ENCODE results near the gene NPM1. TPM values are rescaled to one million over a fixed set of nuclear protein-coding genes. Genes with fewer than 3 reads are reported as not detected.

The NPM1 gene
- total and polyA plus RNA-seq, 2 of the 13 experiments (the other 11 are each of a cell fraction or from before 2014, with no cell fraction given): 2,047 to 3,353 TPM

DNA sequence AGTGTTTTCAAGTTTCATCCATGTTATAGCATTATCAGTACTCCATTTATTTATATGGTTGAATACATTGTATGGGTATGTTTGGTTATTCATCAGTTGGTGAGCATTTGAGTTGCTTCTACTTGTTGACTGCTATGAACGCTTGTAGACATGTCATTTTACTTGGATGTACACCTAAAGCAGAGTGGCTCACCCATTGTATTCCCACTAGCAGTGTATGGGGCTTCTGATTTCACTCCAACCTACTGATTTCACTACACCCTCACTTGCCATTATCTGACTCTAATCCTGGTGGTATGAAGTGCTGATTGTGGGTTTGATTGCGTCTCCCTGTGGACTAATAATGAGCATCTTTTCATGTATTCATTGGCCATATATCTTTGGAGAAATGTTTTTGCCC lies 9.5 kb downstream of the NPM1 start:
- 0 out of 2 replicates have a peak overlapping the region, but pooled peaks have one; percentile 5 for H3K4me2 ChIP-seq (ENCODE audit: low read depth, low read length)
- H3K27me3 ChIP-seq (ENCODE audit: control insufficient read depth in 1 of 2, insufficient read depth in 2 of 2, low read length in 2 of 2): no peaks in the 10 kb centered on the region
- peaks cover 97% of the 10 kb centered on the region for H4K20me1 ChIP-seq (ENCODE audit: insufficient read depth, low read length)
- H3K4me1 ChIP-seq (ENCODE audit: insufficient read depth, low read length): peaks cover 95% of the 10 kb centered on the region
- intact Hi-C loops (cut with micrococcal nuclease; ENCODE audit: unreplicated experiment): no loop called here
- H3K27ac ChIP-seq (ENCODE audit: extremely low read length, insufficient read depth, low read length): no peak overlapping the region
- BruUV-seq (replicated peaks): no TSS peak
- in situ Hi-C loops (cut with HindIII; ENCODE audit: extremely low pct_ligation_motif_present, low pct_unique_long_range_greater_than_20kb): no loop called here
- H2AFZ ChIP-seq (ENCODE audit: low read length): no peak overlapping the region
- CTCF ChIA-PET (ENCODE audit: low intra/inter-chr PET ratio, low total read pairs): no interaction called here
- 65% methylated on average over 2 of the region's 2 CpGs for WGBS (ENCODE audit: low lambda C conversion rate)
- H3K9ac ChIP-seq (ENCODE audit: insufficient read depth, low read depth, low read length): no peak overlapping the region
- TF ChIP-seq ZMYM4 (CRISPR knock-in tag; IDR thresholded peaks at IDR 0.05) (no peak), RBM22 (optimal IDR thresholded peaks at IDR 0.05; ENCODE audit: low read length) (peak; percentile 76), RBFOX2 (IDR thresholded peaks at IDR 0.05; ENCODE audit: low read depth, low read length) (peak; percentile 13; the same call in 1 of the 2 replicates), ZNF510 (CRISPR knock-in tag; IDR thresholded peaks at IDR 0.05; ENCODE audit: low read depth) (no peak), SAP130 (CRISPR knock-in tag; IDR thresholded peaks at IDR 0.05; ENCODE audit: low read depth) (no peak), POLR2A (IDR thresholded peaks at IDR 0.05; ENCODE audit: insufficient read depth in 1 of 2, low read depth in 2 of 2, low read length in 2 of 2) (peak in 1 of 2 experiments; percentile 31; a peak in 1 of 4 replicates)
- POLR2A ChIA-PET: interaction anchor here (1.2 kb wide), 1 partner anchor 9 kb away, joined by 3 read pairs; no protein-coding TSS in a partner anchor
- no peak for FAIRE-seq
- no peak for DNase-seq (ENCODE audit: low spot score)
- no peaks in the 10 kb centered on the region for H3K9me3 ChIP-seq (ENCODE audit: low read length)
- no peak; the same call in 2 of the 3 replicates for ATAC-seq
- peaks cover 34 to 95% of the 10 kb centered on the region in 2 experiments for H3K36me3 ChIP-seq (replicated peaks in 1 of 2; ENCODE audit: control insufficient read depth in 1 of 2, insufficient read depth in 2 of 2, low read length in 2 of 2)
- H3K4me3 ChIP-seq (replicated peaks in 1 of 3; ENCODE audit: insufficient read depth in 1 of 3, low read depth in 2 of 3, low read length in 3 of 3): no peak overlapping the region
- peaks cover 96% of the 10 kb centered on the region for H3K79me2 ChIP-seq (ENCODE audit: insufficient read depth, low read length)

DNA sequence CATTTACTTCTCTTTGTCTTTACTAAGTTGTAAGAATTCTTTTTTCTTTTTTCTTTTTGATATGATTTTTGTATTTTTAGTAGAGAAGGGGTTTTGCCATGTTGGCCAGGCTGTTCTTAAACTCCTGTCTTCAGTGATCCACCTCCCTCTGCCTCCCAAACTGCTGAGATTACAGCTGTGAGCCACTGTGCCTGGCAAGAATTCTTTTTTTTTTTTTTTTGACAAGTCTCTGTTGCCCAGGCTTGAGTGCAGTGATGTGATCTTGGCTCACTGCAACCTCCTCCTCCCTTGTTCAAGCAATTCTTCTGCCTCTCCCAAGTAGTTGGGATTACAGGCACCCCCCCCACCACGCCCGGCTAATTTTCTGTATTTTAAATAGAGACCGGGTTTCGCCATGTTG lies 9.9 kb downstream of the NPM1 start:
- POLR2A ChIA-PET: interaction anchor here (1.2 kb wide), 1 partner anchor 8 kb away, joined by 3 read pairs; no protein-coding TSS in a partner anchor
- BruUV-seq (replicated peaks): no TSS peak
- ATAC-seq (no peak), DNase-seq (ENCODE audit: low spot score) (no peak), FAIRE-seq (no peak)
- H3K9me3 ChIP-seq (ENCODE audit: low read length): no peaks in the 10 kb centered on the region
- intact Hi-C loops (cut with micrococcal nuclease; ENCODE audit: unreplicated experiment): no loop called here
- no peak overlapping the region for H3K27ac ChIP-seq (ENCODE audit: extremely low read length, insufficient read depth, low read length)
- WGBS (ENCODE audit: low lambda C conversion rate): 93% methylated on average over 4 of the region's 4 CpGs
- H4K20me1 ChIP-seq (ENCODE audit: insufficient read depth, low read length): peaks cover 93% of the 10 kb centered on the region
- no peak overlapping the region for H3K9ac ChIP-seq (ENCODE audit: insufficient read depth, low read depth, low read length)
- H3K27me3 ChIP-seq (ENCODE audit: control insufficient read depth in 1 of 2, insufficient read depth in 2 of 2, low read length in 2 of 2): no peaks in the 10 kb centered on the region
- no peak overlapping the region for H3K4me2 ChIP-seq (ENCODE audit: low read depth, low read length)
- peaks cover 34 to 92% of the 10 kb centered on the region in 2 experiments for H3K36me3 ChIP-seq (replicated peaks in 1 of 2; ENCODE audit: control insufficient read depth in 1 of 2, insufficient read depth in 2 of 2, low read length in 2 of 2)
- H3K79me2 ChIP-seq (ENCODE audit: insufficient read depth, low read length): peaks cover 92% of the 10 kb centered on the region
- CTCF ChIA-PET (ENCODE audit: low intra/inter-chr PET ratio, low total read pairs): no interaction called here
- H2AFZ ChIP-seq (ENCODE audit: low read length): no peak overlapping the region
- in situ Hi-C loops (cut with HindIII; ENCODE audit: extremely low pct_ligation_motif_present, low pct_unique_long_range_greater_than_20kb): no loop called here
- H3K4me3 ChIP-seq (replicated peaks in 1 of 3; ENCODE audit: insufficient read depth in 1 of 3, low read depth in 2 of 3, low read length in 3 of 3): no peak overlapping the region
- peaks cover 91% of the 10 kb centered on the region for H3K4me1 ChIP-seq (ENCODE audit: insufficient read depth, low read length)
- no peak for TF ChIP-seq ZNF367 (CRISPR knock-in tag; IDR thresholded peaks at IDR 0.05; ENCODE audit: borderline replicate concordance)
- TF ChIP-seq, protein P1, sequence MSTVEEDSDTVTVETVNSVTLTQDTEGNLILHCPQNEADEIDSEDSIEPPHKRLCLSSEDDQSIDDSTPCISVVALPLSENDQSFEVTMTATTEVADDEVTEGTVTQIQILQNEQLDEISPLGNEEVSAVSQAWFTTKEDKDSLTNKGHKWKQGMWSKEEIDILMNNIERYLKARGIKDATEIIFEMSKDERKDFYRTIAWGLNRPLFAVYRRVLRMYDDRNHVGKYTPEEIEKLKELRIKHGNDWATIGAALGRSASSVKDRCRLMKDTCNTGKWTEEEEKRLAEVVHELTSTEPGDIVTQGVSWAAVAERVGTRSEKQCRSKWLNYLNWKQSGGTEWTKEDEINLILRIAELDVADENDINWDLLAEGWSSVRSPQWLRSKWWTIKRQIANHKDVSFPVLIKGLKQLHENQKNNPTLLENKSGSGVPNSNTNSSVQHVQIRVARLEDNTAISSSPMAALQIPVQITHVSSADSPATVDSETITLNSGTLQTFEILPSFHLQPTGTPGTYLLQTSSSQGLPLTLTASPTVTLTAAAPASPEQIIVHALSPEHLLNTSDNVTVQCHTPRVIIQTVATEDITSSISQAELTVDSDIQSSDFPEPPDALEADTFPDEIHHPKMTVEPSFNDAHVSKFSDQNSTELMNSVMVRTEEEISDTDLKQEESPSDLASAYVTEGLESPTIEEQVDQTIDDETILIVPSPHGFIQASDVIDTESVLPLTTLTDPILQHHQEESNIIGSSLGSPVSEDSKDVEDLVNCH (CRISPR knock-in tag; IDR thresholded peaks at IDR 0.05): no peak
- no peak for TF ChIP-seq ZFP1 (CRISPR knock-in tag; IDR thresholded peaks at IDR 0.05)
- no peak for TF ChIP-seq JDP2 (CRISPR knock-in tag; IDR thresholded peaks at IDR 0.05; ENCODE audit: borderline replicate concordance)
- TF ChIP-seq ZNF572 (CRISPR knock-in tag; IDR thresholded peaks at IDR 0.05): no peak
- TF ChIP-seq, protein P2, sequence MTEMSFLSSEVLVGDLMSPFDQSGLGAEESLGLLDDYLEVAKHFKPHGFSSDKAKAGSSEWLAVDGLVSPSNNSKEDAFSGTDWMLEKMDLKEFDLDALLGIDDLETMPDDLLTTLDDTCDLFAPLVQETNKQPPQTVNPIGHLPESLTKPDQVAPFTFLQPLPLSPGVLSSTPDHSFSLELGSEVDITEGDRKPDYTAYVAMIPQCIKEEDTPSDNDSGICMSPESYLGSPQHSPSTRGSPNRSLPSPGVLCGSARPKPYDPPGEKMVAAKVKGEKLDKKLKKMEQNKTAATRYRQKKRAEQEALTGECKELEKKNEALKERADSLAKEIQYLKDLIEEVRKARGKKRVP (CRISPR knock-in tag; IDR thresholded peaks at IDR 0.05): no peak

All from HepG2 (cell line).